Measurements from ENCODE around the gene BBLN.
A peak's percentile ranks its signal among the peaks of the same experiment; 100 is the strongest.
"Not testable (repeated sequence)": the region's sequence is repeated elsewhere in the genome, so short reads cannot be mapped to it uniquely, and the experiment has no call there.

BBLN gene

DNA sequence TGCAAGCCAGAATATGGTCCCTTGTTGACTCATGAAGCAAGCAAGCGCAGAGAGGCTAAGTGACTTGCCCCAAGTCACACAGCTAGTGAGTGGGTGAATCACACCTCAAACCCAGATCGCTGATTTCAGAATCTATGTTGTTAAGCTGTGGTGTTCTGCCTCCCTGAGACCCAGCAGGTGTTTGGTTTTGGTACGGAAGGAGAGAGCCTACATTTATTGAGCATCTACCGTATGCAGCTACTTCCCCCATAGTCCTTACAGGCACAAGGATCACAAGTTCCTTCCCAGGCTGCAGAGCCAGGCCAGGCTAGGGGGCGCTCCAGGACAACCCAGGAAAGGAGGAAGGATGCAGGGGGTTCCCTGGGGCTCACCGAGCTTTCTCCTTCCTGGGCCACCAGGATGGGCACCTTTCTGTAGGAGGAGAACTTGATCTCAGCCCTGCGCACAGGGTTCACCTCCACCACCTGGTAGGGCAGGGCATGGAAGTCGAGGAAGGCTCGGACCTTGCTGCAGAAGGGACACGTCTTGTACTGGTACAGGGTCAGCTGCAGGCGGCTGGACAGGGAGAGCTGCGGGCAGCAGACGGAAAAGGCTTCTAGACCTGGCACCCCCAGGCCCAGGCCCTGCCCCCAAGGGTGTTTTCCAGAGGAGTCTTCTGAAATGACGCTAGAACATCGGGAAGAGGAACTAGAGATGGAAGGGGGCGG is 35.0 kb upstream of the BBLN start:
- DNase-seq = peak; percentile 41

DNA sequence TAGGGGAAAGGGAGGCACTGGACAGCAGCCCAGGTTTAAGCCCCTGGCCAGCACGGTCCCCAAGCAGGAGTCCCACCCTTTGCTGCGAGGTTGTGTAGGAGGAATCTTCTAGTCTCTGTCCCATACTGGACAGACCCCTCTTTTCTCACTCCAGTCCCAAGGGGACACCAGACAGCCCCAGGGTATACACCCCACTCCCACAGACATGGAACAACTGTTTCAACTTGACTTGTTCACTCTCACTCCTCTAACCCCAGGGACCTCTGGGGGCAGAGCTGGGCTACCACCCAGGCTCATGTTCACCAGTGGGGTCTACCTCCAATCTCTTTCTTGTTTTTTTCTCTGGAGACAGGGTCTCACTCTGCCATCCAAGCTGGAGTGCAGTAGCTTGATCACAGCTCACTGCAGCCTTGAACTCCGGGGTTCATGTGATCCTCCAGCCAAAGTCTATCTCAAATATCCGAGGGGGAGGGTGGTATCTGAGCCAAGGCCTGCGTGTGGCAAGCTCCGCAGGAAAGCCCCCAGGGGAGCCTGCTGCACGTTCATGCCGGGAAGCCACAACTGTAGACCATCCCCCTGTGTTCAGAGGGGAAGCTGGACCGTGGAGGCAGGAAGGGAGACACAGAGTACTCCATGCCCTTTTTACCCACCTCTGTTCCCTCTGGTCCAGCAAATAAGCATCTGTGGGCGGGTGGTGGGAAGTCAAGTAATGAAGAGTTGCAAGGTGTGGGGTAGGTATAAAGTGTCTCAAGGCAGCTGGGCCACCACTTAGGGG is 34.3 kb upstream of the BBLN start:
- DNase-seq = peak; percentile 14

DNA sequence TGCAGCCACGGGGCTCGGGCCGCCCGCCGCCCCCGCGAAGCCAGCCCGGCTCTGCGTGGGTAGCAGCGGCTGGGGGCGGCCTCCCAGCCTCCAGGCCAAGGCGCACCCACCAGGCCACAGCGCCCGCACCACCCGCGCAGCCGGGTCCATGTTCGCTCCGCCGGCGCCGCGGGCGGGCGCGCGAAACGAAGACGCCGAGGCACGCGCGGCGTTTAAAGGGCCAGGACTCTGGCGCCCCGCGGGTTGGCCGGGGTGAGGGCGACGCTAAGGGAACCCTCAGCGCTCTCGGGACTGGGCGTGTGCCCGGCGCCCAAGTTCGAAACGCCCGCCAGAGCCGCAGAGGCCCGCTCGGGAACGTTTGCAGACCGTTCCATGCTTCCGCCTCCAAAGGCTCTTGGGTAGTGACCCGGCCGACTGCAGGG is 32.5 kb upstream of the BBLN start, which contains the start of gene PTGES2:
Gene PTGES2 (minus strand): TSS at position 162 of the 422 bp plus-strand sequence. CDS start 12 bp downstream, at position 150.
- peak; percentile 88 for DNase-seq

DNA sequence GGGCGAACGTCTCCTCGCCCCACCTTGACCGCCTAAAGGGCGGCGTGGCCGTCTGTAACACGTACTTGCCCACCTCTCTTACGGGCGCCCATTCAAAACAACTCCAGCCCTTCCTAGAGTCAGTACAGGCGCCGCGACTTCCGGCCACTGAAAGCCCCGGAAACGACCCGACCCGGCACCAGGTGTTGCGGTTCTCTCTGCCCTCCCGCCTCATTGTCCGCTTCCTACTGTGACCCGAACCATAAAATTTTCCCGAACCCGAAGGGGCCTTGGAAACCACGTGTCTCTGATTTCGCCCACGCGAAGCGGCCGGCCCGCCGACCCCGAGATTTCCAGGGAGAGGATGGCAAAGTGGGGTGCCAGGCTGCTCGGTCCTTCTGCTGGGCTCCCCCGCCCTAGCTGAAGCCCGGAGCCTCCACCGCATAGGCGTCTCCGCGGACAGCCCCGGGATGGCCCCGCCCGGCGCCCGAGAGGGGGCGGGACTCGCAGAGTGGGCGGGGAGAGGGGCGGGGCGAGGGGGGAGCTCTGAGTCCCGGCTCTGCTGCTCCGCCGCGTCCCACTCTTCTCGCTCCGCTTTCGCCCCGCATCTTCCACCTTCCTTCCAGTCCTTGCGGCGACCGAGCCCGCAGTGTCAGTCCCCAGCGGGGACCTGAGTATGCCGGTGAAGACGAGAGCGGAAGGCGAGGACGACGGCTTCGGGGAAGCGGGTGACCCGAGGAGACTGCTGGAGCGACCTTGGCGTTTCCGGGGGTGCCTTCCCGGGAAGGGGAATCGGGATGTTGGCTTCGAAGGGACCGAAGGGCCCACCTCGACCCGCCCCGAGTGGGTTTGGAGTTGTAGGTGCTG is 31.9 kb upstream of the BBLN start:
- peak; percentile 94 for DNase-seq

DNA sequence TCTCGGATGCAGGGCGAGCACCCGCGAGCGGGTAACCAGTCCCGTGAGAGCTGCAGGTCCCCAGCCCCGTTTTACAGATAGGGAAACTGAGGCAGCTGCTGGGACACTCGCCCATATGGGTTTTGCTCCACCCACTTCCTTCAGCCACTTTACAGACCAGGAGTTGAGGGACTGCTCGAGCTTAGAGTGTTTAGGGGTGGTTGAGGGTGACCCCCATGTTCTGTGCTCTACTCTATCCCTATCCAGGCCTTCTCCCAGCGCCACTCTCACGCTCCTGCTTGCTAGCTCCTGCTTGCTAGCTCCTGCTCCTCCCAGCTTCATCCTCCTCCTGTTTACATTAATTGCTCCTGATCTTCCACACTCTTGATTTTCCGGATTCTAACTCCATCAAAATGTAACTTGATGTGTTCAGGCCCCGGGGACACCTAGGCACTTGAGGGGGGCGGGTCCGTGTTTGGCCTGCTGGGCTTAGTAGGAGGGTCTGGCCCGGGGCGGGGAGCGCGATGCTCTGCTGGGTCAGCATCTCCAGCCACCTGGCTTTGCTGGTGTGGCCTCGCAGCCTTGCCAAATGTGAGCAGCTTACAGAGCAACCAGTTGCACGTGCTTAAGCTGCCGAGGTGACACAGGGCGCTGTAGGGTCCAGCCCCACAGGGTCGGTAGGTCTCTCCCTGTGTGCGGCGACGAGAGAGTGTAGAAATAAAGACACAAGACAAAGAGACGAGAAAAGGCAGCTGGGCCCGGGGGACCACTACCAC is 31.1 kb upstream of the BBLN start:
- no peak for DNase-seq

DNA sequence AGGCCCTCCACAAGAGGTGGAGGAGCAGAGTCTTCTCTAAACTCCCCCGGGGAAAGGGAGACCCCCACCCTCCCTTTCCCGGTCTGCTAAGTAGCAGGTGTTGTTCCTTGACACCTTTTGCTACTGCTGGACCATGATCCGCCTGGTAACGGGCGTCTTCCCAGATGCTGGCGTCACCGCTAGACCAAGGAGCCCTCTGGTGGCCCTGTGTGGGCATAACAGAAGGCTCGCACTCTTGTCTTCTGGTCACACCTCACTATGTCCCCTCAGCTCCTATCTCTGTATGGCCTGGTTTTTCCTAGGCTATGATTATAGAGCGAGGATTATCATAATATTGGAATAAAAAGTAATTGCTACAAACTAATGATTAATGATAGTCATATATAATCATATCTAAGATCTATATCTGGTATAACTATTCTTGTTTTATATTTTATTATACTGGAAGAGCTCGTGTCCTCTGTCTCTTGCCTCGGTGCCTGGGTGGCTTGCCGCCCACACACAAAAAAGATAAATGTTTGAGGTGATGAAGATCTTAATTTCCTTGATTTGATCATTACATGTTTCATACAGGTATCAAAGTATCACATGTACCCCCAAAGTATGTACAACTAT is 30.0 kb upstream of the BBLN start:
- not testable (repeated sequence) for DNase-seq

DNA sequence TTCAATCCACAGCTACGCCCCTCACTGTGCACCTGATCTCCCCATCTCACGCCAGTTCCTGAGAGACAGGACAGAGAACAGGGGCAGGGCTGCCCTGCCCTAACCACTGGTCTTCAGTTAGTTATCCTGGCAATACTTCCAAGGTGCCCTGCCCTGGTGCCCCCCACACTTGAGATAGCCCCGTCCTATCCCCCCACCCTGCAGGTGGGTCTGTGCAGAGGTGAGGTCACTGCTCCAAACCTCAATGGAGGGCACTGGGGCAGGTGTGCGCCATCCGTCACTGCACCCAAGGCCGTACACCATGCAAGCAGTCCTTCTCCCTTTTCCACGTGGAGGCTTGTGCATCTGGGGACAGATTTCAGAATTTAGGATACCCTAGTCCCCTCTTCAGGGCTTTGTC is 29.4 kb upstream of the BBLN start:
- DNase-seq = not testable (repeated sequence)

DNA sequence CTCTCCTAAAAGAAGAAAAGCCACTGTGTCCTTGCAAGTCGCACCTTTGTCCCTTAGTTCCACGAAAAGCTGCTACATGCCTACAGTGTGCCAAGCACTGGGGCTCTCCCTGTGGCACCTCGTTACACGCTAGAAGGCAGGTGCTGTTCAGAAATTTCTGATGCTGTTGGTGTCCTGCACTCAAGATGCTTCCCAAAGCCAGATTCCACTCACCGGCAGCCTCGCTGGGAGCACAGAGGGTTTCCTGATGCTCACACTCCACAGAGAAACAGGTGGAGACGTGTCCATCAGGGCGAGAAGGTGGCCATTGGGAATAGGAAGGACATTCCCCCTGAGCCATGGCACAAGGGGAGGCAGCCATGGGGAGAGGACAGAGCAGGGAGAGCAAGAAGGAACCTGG is 28.7 kb upstream of the BBLN start:
- DNase-seq = not testable (repeated sequence)

DNA sequence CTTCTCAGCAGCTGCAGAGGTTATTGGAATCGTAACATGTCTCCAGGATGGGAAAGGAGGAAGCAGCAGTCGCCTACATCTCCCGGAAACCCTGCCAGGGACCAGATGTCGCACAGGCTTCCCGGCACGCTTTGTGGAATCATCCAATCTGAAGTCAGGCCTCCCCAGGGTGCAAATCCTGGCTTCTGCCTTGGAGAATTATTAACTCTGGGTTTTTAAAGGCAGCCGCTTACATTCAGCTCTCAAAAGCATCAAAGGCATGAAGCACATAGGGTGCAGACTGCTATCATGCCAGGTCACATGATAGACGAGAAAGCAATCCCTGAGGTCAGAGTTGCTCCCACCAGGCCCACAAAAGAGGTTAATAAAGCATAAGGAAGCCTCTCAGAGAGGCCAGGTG is 27.9 kb upstream of the BBLN start:
- not testable (repeated sequence) for DNase-seq

DNA sequence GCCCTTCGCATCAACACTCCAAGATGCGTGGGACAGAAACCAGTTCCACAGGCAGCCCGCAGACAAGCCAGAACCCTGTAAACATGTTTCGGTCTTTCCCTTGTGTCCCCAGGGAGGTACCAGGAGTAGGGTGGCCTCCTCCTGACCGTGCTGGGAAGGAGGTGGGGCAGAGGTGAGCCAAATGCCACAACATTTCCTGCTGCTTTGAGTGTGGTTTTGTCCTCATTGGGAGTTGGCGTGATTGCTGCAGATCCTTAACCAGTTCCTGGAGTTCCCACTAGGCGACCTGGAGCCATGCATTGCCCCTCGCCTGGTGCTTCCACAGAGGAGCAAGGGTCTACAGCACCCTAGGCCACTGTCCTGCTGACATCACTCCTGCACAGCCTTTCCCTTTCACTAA is 24.5 kb upstream of the BBLN start:
- not testable (repeated sequence) for DNase-seq

DNA sequence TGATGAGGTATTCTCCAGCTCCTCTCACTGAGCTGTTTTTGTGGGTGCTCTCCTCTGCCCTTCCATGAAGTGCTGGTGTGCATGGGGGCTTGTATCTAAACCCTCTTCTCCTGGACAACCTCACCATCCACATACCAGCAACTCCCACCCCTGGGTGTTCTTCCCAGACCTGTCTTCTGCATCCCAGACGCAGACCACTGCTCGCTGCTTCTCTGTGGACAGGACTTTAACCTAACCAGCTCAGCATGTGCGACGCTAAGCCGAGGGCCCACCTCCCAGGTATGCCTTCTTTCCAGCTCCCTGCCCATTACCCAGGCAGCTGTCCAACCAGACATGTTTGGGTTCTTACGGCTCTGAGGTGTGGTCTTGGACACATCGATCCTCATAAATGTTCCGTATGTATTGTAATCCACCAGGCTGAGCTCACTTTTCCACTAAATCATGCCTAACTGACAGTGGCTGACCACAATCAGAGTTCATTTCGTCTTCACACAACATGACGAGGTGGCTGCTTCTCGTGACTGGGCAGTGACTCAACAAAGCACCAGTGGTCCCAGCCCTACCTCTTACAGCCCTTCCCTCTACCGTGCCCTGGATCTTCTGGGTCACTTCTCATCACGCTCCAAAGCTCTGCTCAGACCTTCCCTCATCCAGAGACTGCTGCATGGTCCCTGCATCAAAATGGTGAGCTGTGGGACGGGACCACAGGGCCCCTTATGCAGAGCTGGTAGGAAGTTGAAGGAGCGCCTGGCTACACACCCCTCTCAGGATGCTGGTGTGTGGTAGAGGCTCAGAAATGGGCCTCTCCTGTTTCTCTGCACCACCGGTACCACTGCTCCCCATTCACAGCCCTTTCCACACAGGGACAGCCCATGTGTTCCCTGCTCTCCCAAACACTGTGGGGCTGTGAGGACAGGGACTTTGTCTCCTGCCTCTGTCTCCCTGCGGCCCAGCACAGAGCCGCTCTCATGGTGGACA is 23.0 kb upstream of the BBLN start:
- peak; percentile 70 for DNase-seq

DNA sequence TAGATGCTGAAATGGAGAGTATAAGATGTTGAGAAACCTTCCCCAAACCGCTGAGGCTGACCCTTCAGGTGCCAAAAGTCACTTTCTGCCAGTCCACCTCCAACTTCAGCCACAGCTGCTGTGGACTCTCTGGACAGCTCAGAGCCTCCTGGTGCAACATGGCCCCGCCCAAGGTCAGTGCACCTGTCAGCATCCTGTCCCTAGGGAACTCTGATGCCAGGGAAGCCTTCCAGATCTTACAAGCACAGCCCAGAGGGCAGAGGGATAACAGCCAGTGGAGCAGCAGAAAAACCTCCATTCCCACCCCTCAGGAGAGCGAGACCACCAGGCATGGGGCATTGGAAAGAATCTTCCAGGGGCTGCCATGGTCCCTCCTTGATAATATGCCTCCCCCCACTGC is 22.1 kb upstream of the BBLN start:
- no peak for DNase-seq

DNA sequence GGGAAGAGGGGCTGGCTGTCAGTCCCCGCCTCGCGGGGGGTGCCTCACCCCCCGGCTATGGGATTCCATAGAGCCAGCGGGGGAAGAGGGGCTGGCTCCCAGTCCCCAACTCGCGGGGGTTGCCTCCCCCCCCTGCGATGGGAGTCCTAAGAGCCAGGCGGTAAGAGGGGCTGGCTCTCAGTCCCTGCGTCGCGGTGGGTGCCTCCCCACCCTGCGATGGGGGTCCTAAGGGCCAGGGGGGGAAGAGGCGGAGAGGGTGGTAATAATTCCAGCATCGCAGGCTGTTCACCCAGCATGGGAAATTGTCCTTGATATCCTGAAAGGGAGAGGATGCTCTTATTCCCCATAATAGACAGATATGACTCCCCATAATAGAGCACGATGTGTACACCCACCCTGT is 20.4 kb upstream of the BBLN start:
- DNase-seq = no peak

DNA sequence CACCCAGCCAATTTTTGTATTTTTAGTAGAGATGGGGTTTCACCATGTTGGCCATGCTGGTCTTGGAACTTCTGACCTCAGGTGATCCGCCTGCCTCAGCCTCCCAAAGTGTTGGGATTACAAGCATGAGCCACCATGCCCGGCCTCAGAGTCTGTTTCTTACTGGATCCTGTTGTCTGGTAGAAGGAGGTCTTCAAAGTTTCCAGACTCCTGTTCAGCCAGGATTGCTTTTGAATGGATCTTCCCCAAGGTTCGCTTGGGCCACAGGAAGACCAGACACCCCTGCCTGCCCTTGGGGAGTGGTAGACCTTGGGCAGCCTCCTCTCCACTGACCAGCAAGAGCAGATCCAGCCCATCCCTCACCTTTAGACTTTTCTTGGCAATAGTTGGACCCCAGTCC is 18.5 kb upstream of the BBLN start:
- no peak for DNase-seq

DNA sequence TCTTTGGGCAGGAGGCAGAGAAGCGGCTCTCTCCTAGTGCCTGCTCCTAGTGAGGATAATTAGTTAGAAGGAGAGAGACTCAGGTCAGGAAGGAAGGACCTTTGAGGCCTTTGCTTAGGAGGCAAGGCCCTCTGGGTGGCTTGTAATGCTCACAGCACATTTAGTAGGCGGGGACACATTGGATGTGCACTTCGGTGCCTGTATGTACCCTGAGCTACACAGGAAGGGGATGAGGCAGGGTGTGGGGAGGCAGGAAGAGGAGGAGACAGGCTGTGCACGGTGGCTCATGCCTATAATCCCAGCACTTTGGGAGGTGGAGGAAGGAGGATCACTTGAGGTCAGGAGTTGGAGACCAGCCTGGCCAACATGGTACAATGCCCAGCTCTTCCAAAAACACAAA is 18.0 kb upstream of the BBLN start:
- no peak for DNase-seq

DNA sequence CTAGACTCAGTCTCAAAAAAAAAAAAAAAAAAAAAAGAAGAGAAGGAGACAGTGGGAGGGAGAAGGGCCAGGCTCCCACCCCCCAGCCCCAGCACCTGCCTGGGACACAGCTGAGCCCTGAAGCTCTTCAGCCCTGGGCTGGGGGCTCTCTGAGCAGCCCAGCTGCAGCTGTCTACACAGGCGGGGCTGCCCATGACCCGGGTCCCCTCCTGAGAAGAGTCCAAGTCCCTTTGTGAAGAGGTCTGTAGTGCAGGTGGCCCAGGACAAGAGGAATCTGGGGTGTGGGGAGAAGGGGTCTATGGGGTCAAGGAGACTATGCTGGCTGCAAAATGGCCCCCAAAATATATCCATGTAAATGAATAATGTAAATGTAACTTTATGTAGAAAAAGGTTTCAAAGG is 17.5 kb upstream of the BBLN start:
- no peak for DNase-seq

DNA sequence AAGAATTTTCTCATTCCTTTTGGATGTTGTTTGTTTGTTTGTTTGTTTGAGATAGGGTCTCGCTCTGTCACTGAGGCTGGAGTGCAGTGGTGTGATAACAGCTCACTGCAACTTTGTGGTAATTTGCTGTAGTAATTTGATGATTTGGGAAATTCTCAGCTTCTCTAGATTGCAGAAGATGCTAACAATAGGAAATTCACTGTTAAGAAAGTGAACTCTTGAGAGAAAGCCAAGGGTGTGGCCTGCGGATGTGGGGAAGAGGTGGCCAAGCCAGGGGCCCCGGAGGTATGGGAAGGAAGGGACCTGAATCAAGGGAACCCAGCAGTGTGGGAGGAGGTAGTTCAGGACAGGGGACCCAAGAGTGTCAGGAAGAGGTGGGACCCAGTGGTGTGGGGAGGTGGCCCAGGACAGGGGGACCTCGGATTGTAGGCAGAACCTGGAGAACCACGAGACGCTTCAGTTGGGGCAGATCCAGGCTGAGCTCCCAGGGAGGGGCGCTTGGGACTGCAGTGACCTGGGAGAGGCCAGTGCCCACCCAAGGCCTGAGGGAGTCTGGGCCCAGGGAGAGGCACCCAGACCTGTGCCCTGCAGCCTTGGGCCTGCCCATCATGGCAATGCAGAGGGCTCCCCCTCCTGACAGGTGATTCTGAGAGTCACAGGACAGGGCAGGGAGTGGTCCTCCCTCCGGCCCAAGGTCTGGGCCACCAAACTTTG is 16.4 kb upstream of the BBLN start:
- DNase-seq = no peak

DNA sequence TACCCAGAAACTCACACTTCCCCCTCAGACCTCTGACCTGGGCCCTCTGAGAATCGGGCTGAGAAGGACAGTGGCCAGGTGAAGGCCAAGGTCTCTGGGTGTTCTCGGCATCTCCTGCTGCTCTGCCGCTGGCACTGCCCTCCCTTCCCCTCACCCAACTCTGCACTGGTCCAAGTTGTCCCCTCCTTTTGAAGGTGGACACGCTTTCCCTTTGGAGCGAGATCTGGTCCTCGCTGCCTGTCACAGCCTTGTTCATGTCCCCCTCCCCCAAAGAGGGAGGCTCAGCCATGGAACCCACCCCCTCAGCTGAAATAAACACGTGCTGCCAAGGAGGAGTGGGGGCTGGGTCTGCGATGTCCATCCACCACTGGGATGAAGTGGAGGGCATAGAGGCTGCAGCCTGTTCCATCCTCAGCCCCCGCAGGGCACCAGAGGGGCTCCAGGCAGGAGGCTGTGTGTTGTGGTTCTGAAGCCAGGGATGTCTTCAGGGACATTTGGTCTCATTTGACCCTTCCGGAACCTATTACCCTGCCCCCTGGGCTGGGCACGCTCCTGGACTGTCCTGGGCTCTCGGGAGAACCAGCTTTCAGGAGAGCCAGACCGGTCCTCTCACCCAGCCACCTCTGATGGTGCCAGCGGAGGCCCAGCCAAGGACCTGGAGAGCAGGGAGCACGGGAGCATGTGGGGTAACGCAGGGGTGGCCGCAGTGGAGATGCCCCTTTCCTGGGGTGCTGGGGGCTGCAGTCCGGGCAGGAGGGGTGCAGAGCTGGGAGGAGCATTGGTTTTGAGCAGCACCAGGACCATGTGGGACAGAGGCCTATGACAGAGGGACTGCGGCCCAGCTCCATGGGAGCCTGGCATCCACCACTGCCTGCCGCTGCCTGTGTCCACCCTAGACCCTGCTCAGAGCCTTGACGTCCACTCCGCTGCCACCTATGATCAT is 15.6 kb upstream of the BBLN start:
- DNase-seq = no peak

DNA sequence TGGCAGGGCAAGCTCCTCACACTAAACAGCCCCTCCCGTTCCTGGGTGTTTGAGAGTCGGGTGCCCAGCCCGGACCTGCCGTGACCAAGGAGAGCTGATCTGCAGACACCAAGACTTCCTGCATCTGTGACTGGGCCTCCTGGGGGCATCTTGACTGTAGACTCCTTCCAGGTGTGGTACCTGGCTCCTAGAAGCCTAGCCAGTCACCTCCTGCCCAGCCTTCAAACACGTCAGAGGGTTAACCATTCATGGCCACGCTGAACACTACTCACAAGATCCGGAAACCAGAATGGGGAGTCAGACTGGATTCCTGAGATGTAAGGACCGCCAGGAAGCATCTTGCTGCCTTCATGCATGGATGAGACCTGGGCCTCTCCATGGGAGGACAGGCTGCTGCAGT is 14.5 kb upstream of the BBLN start:
- DNase-seq = no peak

Measured in fibroblast of skin of right quadriceps (primary cell).